AG09309 (cell line): Measurements from ENCODE around the gene FKBP7.
"Not testable (repeated sequence)": the region's sequence is repeated elsewhere in the genome, so short reads cannot be mapped to it uniquely, and the experiment has no call there.

ENCODE experiments used
- DNase-seq: peaks from one replicate; pipeline ENCODE4 v3.0.0-alpha.2; 2010; ENCODE audit warnings: low read depth
- H3K4me3 ChIP-seq: 2 replicates; pipeline ENCODE4 v1.5.1; 2011; ENCODE audit warnings: mild to moderate bottlenecking, low read depth, low read length, moderate library complexity; ENCODE audit not compliant: control insufficient read depth
- CTCF ChIP-seq: IDR thresholded peaks from 2 replicates; pipeline ENCODE4 v1.5.1; 2011; ENCODE audit warnings: mild to moderate bottlenecking, low read depth, low read length, inconsistent platforms; ENCODE audit not compliant: insufficient read depth, control insufficient read depth; ENCODE audit errors: missing control alignments

The FKBP7 gene

DNA sequence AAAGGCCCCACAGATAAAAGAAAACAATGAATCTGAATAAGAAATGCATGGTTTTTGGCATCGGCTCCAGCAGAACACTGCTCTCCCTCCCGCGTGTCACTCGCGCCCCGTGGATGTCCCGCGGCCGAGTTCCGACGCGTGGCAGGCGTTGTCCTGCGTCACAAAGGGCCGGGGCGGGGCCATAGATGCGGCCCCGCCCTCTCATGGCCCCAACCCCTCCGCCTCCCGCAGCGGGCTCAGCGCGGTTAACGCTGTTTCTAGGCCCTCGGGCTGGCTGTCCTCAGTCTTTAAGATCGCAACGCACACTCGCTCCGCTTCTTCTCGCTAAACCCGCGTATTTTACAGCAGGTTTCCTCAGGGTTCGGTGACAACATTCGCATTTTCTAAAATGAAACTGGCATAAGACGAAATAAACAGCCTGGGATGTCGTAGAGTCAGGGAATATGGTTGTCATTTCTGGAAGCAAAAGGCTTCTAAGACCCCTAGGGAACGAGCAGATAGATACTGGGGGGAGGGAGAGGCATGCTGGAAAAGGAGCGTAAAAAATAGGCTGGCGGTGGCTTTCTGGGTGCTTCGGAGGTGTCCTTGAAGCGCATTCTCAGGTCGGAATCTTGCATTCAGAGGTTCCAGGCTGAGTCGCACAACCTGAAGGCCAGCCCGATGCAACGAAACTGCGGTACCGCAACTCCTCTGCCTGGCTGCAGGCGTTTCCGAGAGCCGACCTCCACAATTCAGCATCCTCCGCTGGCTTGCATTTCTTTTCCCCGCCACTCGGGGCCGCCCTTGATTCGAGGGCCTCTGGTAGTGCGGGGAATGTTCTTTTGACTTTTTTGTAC is at the start of gene FKBP7:
FKBP7 (minus strand) TSS at position 162 of the 836 bp plus-strand sequence; CDS start at position 61, 101 bp downstream.
- TF ChIP-seq CTCF, result peak; percentile 73
- no peak for DNase-seq

GRCh38 chr2:178527592-178527991 is 49.2 kb upstream of the FKBP7 start:
- TF ChIP-seq CTCF, result no peak
- H3K4me3 ChIP-seq, result no peak overlapping the region
- DNase-seq, result no peak

More for the DNA sequence above, at the start of gene FKBP7:
- peak within 1 kb of the TSS; percentile 50 for H3K4me3 ChIP-seq

- no peak for DNase-seq
- TF ChIP-seq CTCF, result no peak
- H3K4me3 ChIP-seq, result no peak overlapping the region
Observed at GRCh38 chr2:178526256-178526655, 47.9 kb upstream of the FKBP7 start.

GRCh38 chr2:178525460-178525859 is 47.1 kb upstream of the FKBP7 start:
- not testable (repeated sequence) for DNase-seq, H3K4me3 ChIP-seq

DNA sequence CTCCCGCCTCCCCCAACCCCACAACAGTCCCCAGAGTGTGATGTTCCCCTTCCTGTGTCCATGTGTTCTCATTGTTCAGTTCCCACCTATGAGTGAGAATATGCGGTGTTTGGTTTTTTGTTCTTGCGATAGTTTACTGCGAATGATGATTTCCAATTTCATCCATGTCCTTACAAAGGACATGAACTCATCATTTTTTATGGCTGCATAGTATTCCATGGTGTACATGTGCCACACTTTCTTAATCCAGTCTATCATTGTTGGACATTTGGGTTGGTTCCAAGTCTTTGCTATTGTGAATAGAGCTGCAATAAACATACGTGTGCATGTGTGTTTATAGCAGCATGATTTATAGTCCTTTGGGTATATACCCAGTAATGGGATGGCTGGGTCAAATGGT is 46.6 kb upstream of the FKBP7 start:
- H3K4me3 ChIP-seq, DNase-seq: not testable (repeated sequence)

DNA sequence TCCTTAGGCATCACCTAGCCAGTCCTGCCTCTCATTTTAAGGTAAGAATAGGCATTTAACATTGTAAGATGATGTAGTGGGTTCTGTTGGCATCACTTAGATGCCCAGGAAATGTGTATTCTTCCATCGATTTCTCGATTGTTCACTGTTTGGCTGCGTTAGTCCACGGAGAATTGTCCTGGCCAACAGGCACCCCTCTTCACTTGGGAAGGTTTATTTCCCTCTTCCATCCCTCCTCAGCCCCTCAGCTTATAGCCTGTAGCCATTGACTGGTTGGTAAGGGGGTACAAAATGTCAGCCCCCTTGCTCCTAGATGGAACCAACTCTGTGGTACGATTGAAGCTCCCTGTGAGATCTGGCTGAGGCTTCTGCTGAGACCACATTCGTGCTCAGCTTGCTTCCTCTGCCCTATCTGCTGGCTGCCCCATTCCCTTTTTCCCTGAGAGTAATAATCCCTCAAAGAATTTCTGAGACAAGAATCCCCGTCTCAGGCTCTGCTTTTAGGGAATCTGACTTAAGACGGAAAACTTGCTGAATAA is 45.3 kb upstream of the FKBP7 start:
- peak overlapping the region; percentile 76 for H3K4me3 ChIP-seq
- DNase-seq, result no peak
- TF ChIP-seq CTCF, result no peak

- H3K4me3 ChIP-seq, result peak overlapping the region; percentile 76
- peak; percentile 81 for TF ChIP-seq CTCF
- peak; percentile 23 for DNase-seq
Observed at GRCh38 chr2:178522950-178523595, 44.7 kb upstream of the FKBP7 start.
